ENCODE measurements around the gene C16orf82. TPM values are rescaled to one million over a fixed set of nuclear protein-coding genes. Genes with fewer than 3 reads are reported as not detected.

C16orf82 gene
- total and polyA plus RNA-seq, 2 of the 8 experiments (the other 6 are each of a cell fraction or from before 2014, with no cell fraction given) = not detected

DNA sequence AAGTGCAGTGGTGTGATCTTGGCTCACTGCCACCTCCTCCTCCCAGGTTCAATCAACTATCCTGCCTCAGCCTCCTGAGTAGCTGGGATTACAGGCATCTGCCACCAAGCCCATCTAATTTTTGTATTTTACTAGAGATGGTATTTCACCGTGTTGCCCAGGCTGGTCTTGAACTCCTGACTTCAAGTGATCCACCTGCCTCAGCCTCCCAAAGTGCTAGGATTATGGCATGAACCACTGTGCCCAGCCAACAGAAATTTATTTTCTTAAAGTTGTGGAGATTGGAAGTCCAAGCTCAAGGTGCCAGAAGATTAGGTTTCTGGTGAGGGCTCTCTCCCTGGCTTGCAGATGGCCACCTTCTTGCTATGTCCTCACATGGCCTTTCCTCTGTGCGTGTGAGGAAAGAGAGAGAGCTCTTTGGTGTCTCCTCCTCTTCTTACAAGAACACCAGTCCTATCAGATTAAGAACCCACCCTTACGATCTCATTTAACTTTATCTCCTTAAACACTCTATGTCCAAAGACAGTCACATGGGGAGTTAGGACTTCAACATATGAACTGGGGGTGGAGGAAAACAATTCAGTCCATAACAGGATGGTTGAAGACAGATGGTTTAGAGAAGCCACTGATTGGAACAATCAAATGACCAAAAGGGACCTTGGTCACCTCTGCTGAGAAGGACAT, 31.8 kb downstream of the C16orf82 start (continued):
- TF ChIP-seq TAF1 (IDR thresholded peaks at IDR 0.05; ENCODE audit: low read depth, low read length) = no peak
- TF ChIP-seq, protein P1, sequence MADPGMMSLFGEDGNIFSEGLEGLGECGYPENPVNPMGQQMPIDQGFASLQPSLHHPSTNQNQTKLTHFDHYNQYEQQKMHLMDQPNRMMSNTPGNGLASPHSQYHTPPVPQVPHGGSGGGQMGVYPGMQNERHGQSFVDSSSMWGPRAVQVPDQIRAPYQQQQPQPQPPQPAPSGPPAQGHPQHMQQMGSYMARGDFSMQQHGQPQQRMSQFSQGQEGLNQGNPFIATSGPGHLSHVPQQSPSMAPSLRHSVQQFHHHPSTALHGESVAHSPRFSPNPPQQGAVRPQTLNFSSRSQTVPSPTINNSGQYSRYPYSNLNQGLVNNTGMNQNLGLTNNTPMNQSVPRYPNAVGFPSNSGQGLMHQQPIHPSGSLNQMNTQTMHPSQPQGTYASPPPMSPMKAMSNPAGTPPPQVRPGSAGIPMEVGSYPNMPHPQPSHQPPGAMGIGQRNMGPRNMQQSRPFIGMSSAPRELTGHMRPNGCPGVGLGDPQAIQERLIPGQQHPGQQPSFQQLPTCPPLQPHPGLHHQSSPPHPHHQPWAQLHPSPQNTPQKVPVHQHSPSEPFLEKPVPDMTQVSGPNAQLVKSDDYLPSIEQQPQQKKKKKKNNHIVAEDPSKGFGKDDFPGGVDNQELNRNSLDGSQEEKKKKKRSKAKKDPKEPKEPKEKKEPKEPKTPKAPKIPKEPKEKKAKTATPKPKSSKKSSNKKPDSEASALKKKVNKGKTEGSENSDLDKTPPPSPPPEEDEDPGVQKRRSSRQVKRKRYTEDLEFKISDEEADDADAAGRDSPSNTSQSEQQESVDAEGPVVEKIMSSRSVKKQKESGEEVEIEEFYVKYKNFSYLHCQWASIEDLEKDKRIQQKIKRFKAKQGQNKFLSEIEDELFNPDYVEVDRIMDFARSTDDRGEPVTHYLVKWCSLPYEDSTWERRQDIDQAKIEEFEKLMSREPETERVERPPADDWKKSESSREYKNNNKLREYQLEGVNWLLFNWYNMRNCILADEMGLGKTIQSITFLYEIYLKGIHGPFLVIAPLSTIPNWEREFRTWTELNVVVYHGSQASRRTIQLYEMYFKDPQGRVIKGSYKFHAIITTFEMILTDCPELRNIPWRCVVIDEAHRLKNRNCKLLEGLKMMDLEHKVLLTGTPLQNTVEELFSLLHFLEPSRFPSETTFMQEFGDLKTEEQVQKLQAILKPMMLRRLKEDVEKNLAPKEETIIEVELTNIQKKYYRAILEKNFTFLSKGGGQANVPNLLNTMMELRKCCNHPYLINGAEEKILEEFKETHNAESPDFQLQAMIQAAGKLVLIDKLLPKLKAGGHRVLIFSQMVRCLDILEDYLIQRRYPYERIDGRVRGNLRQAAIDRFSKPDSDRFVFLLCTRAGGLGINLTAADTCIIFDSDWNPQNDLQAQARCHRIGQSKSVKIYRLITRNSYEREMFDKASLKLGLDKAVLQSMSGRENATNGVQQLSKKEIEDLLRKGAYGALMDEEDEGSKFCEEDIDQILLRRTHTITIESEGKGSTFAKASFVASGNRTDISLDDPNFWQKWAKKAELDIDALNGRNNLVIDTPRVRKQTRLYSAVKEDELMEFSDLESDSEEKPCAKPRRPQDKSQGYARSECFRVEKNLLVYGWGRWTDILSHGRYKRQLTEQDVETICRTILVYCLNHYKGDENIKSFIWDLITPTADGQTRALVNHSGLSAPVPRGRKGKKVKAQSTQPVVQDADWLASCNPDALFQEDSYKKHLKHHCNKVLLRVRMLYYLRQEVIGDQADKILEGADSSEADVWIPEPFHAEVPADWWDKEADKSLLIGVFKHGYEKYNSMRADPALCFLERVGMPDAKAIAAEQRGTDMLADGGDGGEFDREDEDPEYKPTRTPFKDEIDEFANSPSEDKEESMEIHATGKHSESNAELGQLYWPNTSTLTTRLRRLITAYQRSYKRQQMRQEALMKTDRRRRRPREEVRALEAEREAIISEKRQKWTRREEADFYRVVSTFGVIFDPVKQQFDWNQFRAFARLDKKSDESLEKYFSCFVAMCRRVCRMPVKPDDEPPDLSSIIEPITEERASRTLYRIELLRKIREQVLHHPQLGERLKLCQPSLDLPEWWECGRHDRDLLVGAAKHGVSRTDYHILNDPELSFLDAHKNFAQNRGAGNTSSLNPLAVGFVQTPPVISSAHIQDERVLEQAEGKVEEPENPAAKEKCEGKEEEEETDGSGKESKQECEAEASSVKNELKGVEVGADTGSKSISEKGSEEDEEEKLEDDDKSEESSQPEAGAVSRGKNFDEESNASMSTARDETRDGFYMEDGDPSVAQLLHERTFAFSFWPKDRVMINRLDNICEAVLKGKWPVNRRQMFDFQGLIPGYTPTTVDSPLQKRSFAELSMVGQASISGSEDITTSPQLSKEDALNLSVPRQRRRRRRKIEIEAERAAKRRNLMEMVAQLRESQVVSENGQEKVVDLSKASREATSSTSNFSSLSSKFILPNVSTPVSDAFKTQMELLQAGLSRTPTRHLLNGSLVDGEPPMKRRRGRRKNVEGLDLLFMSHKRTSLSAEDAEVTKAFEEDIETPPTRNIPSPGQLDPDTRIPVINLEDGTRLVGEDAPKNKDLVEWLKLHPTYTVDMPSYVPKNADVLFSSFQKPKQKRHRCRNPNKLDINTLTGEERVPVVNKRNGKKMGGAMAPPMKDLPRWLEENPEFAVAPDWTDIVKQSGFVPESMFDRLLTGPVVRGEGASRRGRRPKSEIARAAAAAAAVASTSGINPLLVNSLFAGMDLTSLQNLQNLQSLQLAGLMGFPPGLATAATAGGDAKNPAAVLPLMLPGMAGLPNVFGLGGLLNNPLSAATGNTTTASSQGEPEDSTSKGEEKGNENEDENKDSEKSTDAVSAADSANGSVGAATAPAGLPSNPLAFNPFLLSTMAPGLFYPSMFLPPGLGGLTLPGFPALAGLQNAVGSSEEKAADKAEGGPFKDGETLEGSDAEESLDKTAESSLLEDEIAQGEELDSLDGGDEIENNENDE (IDR thresholded peaks at IDR 0.05; ENCODE audit: insufficient replicate concordance, low read length) = no peak
